Measurements from ENCODE around the gene LITAF.

The LITAF gene

DNA sequence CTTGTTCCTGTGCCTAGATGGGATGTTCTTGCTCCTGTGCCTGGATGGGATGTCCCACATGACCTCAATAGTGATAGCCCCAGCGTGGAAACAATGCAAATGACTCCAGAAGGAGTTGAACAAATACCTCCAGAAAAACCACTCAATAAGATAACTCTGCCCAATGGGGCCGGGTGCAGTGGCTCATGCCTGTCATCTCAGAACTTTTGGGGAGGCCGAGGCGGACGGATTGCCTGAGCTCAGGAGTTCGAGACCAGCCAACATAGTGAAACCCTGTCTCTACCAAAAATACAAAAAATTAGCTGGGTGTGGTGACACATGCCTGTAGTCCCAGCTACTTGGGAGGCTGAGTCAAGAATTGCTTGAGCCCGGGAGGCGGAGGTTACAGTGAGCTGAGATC, 15.2 kb upstream of the LITAF start:
- DNase-seq (ENCODE audit: low read depth in 1 of 2, low spot score in 1 of 2), result no peak
- TF ChIP-seq POLR2AphosphoS5 (IDR thresholded peaks at IDR 0.05; ENCODE audit: low read depth), result no peak
- no peak for TF ChIP-seq REST (IDR thresholded peaks at IDR 0.05; ENCODE audit: insufficient replicate concordance, low read depth)
- TF ChIP-seq SPI1 (IDR thresholded peaks at IDR 0.05; ENCODE audit: borderline replicate concordance, low read depth), result no peak
- no peak for TF ChIP-seq GABPA (IDR thresholded peaks at IDR 0.05; ENCODE audit: low read depth)
- TF ChIP-seq, protein P1, sequence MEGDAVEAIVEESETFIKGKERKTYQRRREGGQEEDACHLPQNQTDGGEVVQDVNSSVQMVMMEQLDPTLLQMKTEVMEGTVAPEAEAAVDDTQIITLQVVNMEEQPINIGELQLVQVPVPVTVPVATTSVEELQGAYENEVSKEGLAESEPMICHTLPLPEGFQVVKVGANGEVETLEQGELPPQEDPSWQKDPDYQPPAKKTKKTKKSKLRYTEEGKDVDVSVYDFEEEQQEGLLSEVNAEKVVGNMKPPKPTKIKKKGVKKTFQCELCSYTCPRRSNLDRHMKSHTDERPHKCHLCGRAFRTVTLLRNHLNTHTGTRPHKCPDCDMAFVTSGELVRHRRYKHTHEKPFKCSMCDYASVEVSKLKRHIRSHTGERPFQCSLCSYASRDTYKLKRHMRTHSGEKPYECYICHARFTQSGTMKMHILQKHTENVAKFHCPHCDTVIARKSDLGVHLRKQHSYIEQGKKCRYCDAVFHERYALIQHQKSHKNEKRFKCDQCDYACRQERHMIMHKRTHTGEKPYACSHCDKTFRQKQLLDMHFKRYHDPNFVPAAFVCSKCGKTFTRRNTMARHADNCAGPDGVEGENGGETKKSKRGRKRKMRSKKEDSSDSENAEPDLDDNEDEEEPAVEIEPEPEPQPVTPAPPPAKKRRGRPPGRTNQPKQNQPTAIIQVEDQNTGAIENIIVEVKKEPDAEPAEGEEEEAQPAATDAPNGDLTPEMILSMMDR (IDR thresholded peaks at IDR 0.05; ENCODE audit: insufficient read depth, low read length), result no peak
- Histone ChIP-seq H3K27me3 (ENCODE audit: insufficient read depth, poor library complexity, severe bottlenecking) (no peaks in the 10 kb centered on the region), H3K27ac (replicated peaks) (no peak overlapping the region), H3K4me3 (replicated peaks; ENCODE audit: insufficient read depth, low read length) (no peak overlapping the region)

DNA sequence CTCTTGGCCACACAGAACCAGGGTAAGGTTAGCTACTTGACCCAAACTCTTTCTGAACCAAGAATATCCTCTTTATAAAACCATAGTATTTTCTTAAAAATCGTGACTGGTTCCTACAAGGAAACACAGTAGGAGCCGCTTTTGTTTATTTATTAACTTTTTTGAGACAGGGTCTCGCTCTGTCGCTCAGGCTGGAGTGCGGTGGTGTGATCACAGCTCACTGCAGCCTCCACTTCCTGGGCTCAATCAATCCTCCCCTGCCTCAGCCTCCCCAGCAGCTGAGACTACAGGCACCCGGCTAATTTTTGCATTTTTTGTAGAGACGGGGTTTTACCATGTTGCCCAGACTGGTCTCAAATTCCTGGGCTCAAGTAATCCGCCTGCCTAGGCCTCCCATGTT, 14.7 kb upstream of the LITAF start:
- H3K27me3 ChIP-seq (ENCODE audit: insufficient read depth, poor library complexity, severe bottlenecking), result no peaks in the 10 kb centered on the region
- TF ChIP-seq POLR2AphosphoS5 (IDR thresholded peaks at IDR 0.05; ENCODE audit: low read depth) (no peak), GABPA (IDR thresholded peaks at IDR 0.05; ENCODE audit: low read depth) (no peak), REST (IDR thresholded peaks at IDR 0.05; ENCODE audit: insufficient replicate concordance, low read depth) (no peak), SPI1 (IDR thresholded peaks at IDR 0.05; ENCODE audit: borderline replicate concordance, low read depth) (no peak)
- TF ChIP-seq, protein P1 (IDR thresholded peaks at IDR 0.05; ENCODE audit: insufficient read depth, low read length), result no peak
- no peak overlapping the region for H3K4me3 ChIP-seq (replicated peaks; ENCODE audit: insufficient read depth, low read length)
- H3K27ac ChIP-seq (replicated peaks), result no peak overlapping the region
- DNase-seq (ENCODE audit: low read depth in 1 of 2, low spot score in 1 of 2), result no peak

- H3K27ac ChIP-seq (replicated peaks), result peak overlapping the region; percentile 88
These were observed 12.9 kb upstream of the LITAF start for GRCh38 chr16:11599579-11599978.

More at GRCh38 chr16:11599579-11599978, 12.9 kb upstream of the LITAF start:
- H3K27me3 ChIP-seq (ENCODE audit: insufficient read depth, poor library complexity, severe bottlenecking), result no peaks in the 10 kb centered on the region
- DNase-seq (ENCODE audit: low read depth in 1 of 2, low spot score in 1 of 2), result no peak
- TF ChIP-seq GABPA (IDR thresholded peaks at IDR 0.05; ENCODE audit: low read depth) (no peak), POLR2AphosphoS5 (IDR thresholded peaks at IDR 0.05; ENCODE audit: low read depth) (no peak), SPI1 (IDR thresholded peaks at IDR 0.05; ENCODE audit: borderline replicate concordance, low read depth) (no peak)
- TF ChIP-seq, protein P1 (IDR thresholded peaks at IDR 0.05; ENCODE audit: insufficient read depth, low read length), result no peak
- no peak overlapping the region for H3K4me3 ChIP-seq (replicated peaks; ENCODE audit: insufficient read depth, low read length)
